GM19193 (cell line): ENCODE measurements around the gene GPR137.

ENCODE experiments used
- POLR2A ChIP-seq: IDR thresholded peaks from 4 replicates; pipeline ENCODE4 v1.6.1; 2011; ENCODE audit not compliant: insufficient read depth, insufficient read length; ENCODE audit errors: extremely low read depth

Gene GPR137

GRCh38 chr11:64296830-64297698 is 11.4 kb downstream of the GPR137 start:
- no peak for TF ChIP-seq POLR2A

GRCh38 chr11:64297699-64298358 is 12.2 kb downstream of the GPR137 start:
- no peak for TF ChIP-seq POLR2A

- TF ChIP-seq POLR2A = no peak
Measured at GRCh38 chr11:64298966-64299846, 13.6 kb downstream of the GPR137 start.

- no peak for TF ChIP-seq POLR2A
Measured at GRCh38 chr11:64299847-64300648, 14.4 kb downstream of the GPR137 start, which contains the start of gene CATSPERZ. Gene CATSPERZ (plus strand): TSS chr11:64300358. CDS start chr11:64300411, 53 bp downstream.

GRCh38 chr11:64303109-64304031 is 17.7 kb downstream of the GPR137 start:
- TF ChIP-seq POLR2A = no peak

- TF ChIP-seq POLR2A = no peak
Measured at GRCh38 chr11:64304032-64304315, 18.3 kb downstream of the GPR137 start.

GRCh38 chr11:64304316-64305072 is 18.8 kb downstream of the GPR137 start:
- TF ChIP-seq POLR2A = peak; percentile 73

- TF ChIP-seq POLR2A = peak; percentile 68
Measured at GRCh38 chr11:64305075-64305690, 19.5 kb downstream of the GPR137 start, which contains the start of gene ESRRA. Gene ESRRA (plus strand): TSS chr11:64305524. CDS start chr11:64307180, 1,656 bp downstream.

GRCh38 chr11:64305691-64306562 is 20.3 kb downstream of the GPR137 start:
- peak; percentile 48 for TF ChIP-seq POLR2A

- no peak for TF ChIP-seq POLR2A
Measured at GRCh38 chr11:64306563-64306875, 20.9 kb downstream of the GPR137 start.

GRCh38 chr11:64306876-64307622 is 21.4 kb downstream of the GPR137 start:
- TF ChIP-seq POLR2A = no peak
